Heart left ventricle (tissue), 16 donors: ENCODE data around the gene PPP4R3B. TPM values are rescaled to one million over a fixed set of nuclear protein-coding genes. Genes with fewer than 3 reads are reported as not detected.
"Not testable (repeated sequence)": the region's sequence is repeated elsewhere in the genome, so short reads cannot be mapped to it uniquely, and the experiment has no call there.

Source experiments
- ATAC-seq, 4 donors: fragments of 200-7000 bp; cut with Tn5 transposase; one replicate each; pipeline ENCODE4 v1.9.1; 2020 to 2022; ENCODE audit warnings: moderate library complexity in 4 of 4, mild to moderate bottlenecking in 3 of 4, moderate number of reproducible peaks in 1 of 4
- DNase-seq, 5 donors: peaks; one replicate each; pipeline ENCODE4 v3.0.0-alpha.2; 2020
- H3K27ac ChIP-seq, 12 donors: fragments of 200-600 bp; sonication (generic) in 4 of 12; one replicate each; pipeline versions ENCODE4 v1.5.0 to v1.8.0; 2016 to 2022; ENCODE audit warnings: mild to moderate bottlenecking in 2 of 12
- H3K27me3 ChIP-seq, 9 donors: fragments of 200-600 bp; sonication (generic) in 2 of 9; one replicate each; pipeline versions ENCODE4 v1.5.1 to v1.8.0; 2016 to 2022; ENCODE audit warnings: mild to moderate bottlenecking in 3 of 9
- H3K36me3 ChIP-seq, 9 donors: fragments of 200-600 bp; sonication (generic) in 2 of 9; one replicate each; pipeline versions ENCODE4 v1.5.0 to v1.8.0; 2018 to 2022; ENCODE audit warnings: mild to moderate bottlenecking in 2 of 9
- H3K4me1 ChIP-seq, 12 donors: fragments of 200-600 bp; sonication (generic) in 4 of 12; one replicate each; pipeline versions ENCODE4 v1.5.0 to v1.8.0; 2016 to 2022; ENCODE audit warnings: mild to moderate bottlenecking in 3 of 12
- H3K4me3 ChIP-seq, 12 donors: fragments of 200-600 bp; sonication (generic) in 4 of 12; one replicate each; pipeline versions ENCODE4 v1.5.0 to v1.8.0; 2017 to 2022; ENCODE audit warnings: mild to moderate bottlenecking in 9 of 12, moderate library complexity in 4 of 12
- H3K9me3 ChIP-seq, 12 donors: fragments of 200-600 bp; sonication (generic) in 4 of 12; one replicate each; pipeline versions ENCODE4 v1.5.0 to v1.8.0; 2016 to 2022; ENCODE audit warnings: mild to moderate bottlenecking in 1 of 12
- CTCF ChIP-seq, 12 donors: fragments of 200-600 bp; sonication (generic) in 4 of 12; IDR thresholded peaks; one replicate each; pipeline versions ENCODE4 v1.5.0 to v1.8.0; 2018 to 2022; ENCODE audit warnings: antibody characterized with exemption in 12 of 12, mild to moderate bottlenecking in 5 of 12
- POLR2A ChIP-seq, 2 donors: fragments of 450-650 bp; IDR thresholded peaks; one replicate each; pipeline ENCODE4 v1.6.1; 2017; ENCODE audit warnings: antibody characterized with exemption in 2 of 2, mild to moderate bottlenecking in 2 of 2, moderate library complexity in 2 of 2
- WGBS, 4 donors: extraction: QIAGEN DNeasy Blood & Tissue Kit in 2 of 4; methylation state at CpG; one replicate each; pipeline versions ENCODE4 v1.1.5 to v1.1.7; 2013 to 2018; 5-methylcytosine and 5-hydroxymethylcytosine counted together
- intact Hi-C, 10 donors: fragments of 100-400 bp; cut with DNase I; formaldehyde crosslinking; loops; one replicate each; pipeline versions ENCODE4 v1.11.1 to v1.14.2; 2022
- polyA plus RNA-seq, 2 donors: library from polyadenylated mRNA; stranded (reverse); fragments of 200-250 nt; gene quantifications; one replicate each; pipeline ENCODE4 v1.2.3, GENCODE V29; 2013
- total RNA-seq, 9 donors: library from RNA; depleted of rRNA in 2 of 9; stranded (reverse); fragments of >200 nt in 2 of 9; fragmentation: NEBNext Ultra II Directional in 3 of 9; extraction: Animal tissue kit (Norgen Biotek cat#: 25700) in 3 of 9; gene quantifications; one replicate each; pipeline versions ENCODE4 v1.1.0 to v1.2.4, GENCODE V29; 2016 to 2023
- donor health status: ischemic (EF 13 %, LVEDD 7.1; RV severe dilation, severe dysfunction).
- donor health status: healthy with polysubstance abuse.
- donor health status: DM: no; HTN: yes; CAD: no.
- donor health status: DM: no; HTN: no; CAD: no.
- donor health status: ischemic (EF 25% LVEDD 6.9; RV normal size, moderate dysfunction).
- donor health status: ischemic (EF 25% LVEDD 5.7; RV mildly dilated, moderate dysfunction).
- donor health status: healthy.
- donor health status: DM: yes; HTN: yes; CAD: no.
- donor health status: ischemic (EF 35%, LVEDD 5.7; RV mildly dilated, moderate dysfunction).
- donor health status: nonischemic (EF 11% LVEDD 7.7; RV severe dilation, severe dysfunction).
- donor health status: DM: yes; HTN: yes; CAD: no.
- donor health status: PGD.
- donor health status: ischemic (EF 29% LVEDD 5.4; RV normal size, mild dysfunction).
- donor health status: nonischemic (EF 23%, LVEDD 6.1; RV moderate dilation, normal function).

Gene PPP4R3B
- total and polyA plus RNA-seq, 11 donors, result 9.9 to 32.4 (median 21.5) TPM

GRCh38 chr2:55604027-55604565, 13.3 kb downstream of the PPP4R3B start:
- no peaks in the 10 kb centered on the region for H3K27me3 ChIP-seq
- H3K9me3 ChIP-seq, result no peaks in the 10 kb centered on the region
- ATAC-seq, result no peak
- intact Hi-C loops, result no loop called here
- DNase-seq, result no peak
- WGBS, 4 donors, result 79 to 87% (median 84%) methylated on average over 1 of the region's 1 CpG
- TF ChIP-seq POLR2A (IDR thresholded peaks at IDR 0.05) (no peak), CTCF (IDR thresholded peaks at IDR 0.05) (no peak)
- peaks cover 0 to 41% (median 22%) of the 10 kb centered on the region in 9 donors for H3K36me3 ChIP-seq
- H3K4me1 ChIP-seq, result peaks cover 0 to 46% (median 16%) of the 10 kb centered on the region in 12 donors
- no peak overlapping the region for H3K4me3 ChIP-seq
- no peak overlapping the region for H3K27ac ChIP-seq

GRCh38 chr2:55601849-55602248, 15.6 kb downstream of the PPP4R3B start:
- TF ChIP-seq CTCF (IDR thresholded peaks at IDR 0.05) (no peak), POLR2A (IDR thresholded peaks at IDR 0.05) (no peak)
- Histone ChIP-seq H3K4me1 (peaks cover 0 to 37% (median 14%) of the 10 kb centered on the region in 12 donors), H3K27ac (no peak overlapping the region), H3K36me3 (peaks cover 0 to 64% (median 45%) of the 10 kb centered on the region in 9 donors), H3K4me3 (no peak overlapping the region), H3K9me3 (no peaks in the 10 kb centered on the region), H3K27me3 (no peaks in the 10 kb centered on the region)
- ATAC-seq, result no peak
- intact Hi-C loops, result no loop called here
- no peak for DNase-seq

- no peak for DNase-seq
- Histone ChIP-seq H3K4me1 (peaks cover 0 to 21% (median 5%) of the 10 kb centered on the region in 12 donors), H3K27me3 (no peaks in the 10 kb centered on the region), H3K4me3 (no peak overlapping the region), H3K36me3 (peaks cover 0 to 72% (median 58%) of the 10 kb centered on the region in 9 donors), H3K9me3 (no peaks in the 10 kb centered on the region), H3K27ac (no peak overlapping the region)
- ATAC-seq, result no peak
- intact Hi-C loops, result no loop called here
- 93 to 96% (median 95%) methylated on average over 11 of the region's 11 CpGs for WGBS, 4 donors
- no peak for TF ChIP-seq POLR2A (IDR thresholded peaks at IDR 0.05)
- no peak for TF ChIP-seq CTCF (IDR thresholded peaks at IDR 0.05)
These were observed 19.2 kb downstream of the PPP4R3B start for GRCh38 chr2:55598056-55598795.

GRCh38 chr2:55596795-55597194, 20.6 kb downstream of the PPP4R3B start:
- Histone ChIP-seq H3K4me1 (peaks cover 0 to 19% (median 0%) of the 10 kb centered on the region in 12 donors), H3K36me3 (peaks cover 0 to 58% (median 44%) of the 10 kb centered on the region in 9 donors)
- intact Hi-C loops, DNase-seq, H3K27me3 ChIP-seq, H3K9me3 ChIP-seq, H3K4me3 ChIP-seq, ATAC-seq, H3K27ac ChIP-seq: not testable (repeated sequence)
- WGBS, 4 donors, result 96 to 99% (median 97%) methylated on average over 6 of the region's 6 CpGs
